Measurements from ENCODE around the gene ARSJ. TPM values are rescaled to one million over a fixed set of nuclear protein-coding genes. Genes with fewer than 3 reads are reported as not detected.

ARSJ gene
- total and polyA plus RNA-seq, 7 donors, result 0.03 to 0.35 (median 0.21) TPM

DNA sequence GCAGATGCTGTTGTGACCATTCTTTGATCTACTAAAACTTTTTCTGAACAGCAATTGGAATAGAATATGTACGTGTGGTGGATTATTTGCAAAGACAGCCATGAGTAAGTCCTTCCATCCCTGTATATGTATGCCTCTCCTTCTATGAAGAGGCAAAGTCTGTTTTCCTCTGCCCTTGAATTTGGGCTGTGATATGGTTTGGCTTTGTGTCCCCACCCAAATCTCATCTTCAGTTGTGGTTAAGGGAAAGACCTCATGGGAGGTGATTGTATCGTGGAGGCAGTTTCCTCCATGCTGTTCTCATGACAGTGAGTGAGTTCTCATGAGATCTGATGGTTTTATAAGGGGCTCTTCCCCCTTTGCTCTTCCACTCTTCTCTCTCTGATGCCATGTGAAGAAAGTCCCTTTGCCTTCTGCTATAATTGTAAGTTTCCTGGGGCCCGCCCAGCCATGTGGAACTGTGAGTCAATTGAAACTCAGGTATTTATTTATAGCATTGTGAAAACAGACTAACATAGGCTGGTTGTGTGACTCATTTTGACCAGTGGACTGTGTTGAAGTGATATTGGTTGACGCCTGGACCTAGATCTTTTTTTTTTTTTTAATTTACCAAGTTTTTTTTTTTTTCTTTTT is 109.6 kb downstream of the ARSJ start:
- TF ChIP-seq, protein P1, sequence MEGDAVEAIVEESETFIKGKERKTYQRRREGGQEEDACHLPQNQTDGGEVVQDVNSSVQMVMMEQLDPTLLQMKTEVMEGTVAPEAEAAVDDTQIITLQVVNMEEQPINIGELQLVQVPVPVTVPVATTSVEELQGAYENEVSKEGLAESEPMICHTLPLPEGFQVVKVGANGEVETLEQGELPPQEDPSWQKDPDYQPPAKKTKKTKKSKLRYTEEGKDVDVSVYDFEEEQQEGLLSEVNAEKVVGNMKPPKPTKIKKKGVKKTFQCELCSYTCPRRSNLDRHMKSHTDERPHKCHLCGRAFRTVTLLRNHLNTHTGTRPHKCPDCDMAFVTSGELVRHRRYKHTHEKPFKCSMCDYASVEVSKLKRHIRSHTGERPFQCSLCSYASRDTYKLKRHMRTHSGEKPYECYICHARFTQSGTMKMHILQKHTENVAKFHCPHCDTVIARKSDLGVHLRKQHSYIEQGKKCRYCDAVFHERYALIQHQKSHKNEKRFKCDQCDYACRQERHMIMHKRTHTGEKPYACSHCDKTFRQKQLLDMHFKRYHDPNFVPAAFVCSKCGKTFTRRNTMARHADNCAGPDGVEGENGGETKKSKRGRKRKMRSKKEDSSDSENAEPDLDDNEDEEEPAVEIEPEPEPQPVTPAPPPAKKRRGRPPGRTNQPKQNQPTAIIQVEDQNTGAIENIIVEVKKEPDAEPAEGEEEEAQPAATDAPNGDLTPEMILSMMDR (IDR thresholded peaks at IDR 0.05), result no peak
- Histone ChIP-seq H3K36me3 (ENCODE audit: insufficient read depth in 1 of 2, low read depth in 1 of 2) (no peaks in the 10 kb centered on the region), H3K9me3 (no peaks in the 10 kb centered on the region), H3K27me3 (ENCODE audit: insufficient read depth in 3 of 3, low read length in 2 of 3) (no peaks in the 10 kb centered on the region), H3K4me3 (no peak overlapping the region), H3K4me1 (no peaks in the 10 kb centered on the region), H3K27ac (no peak overlapping the region)
- intact Hi-C loops (cut with DNase I), result no loop called here
- peak in 1 of 4 donors; percentile 63 for ATAC-seq
- 85 to 89% (median 85%) methylated on average over 4 of the region's 4 CpGs for whole genome bisulfite sequencing, 3 donors
- DNase-seq, result no peak

DNA sequence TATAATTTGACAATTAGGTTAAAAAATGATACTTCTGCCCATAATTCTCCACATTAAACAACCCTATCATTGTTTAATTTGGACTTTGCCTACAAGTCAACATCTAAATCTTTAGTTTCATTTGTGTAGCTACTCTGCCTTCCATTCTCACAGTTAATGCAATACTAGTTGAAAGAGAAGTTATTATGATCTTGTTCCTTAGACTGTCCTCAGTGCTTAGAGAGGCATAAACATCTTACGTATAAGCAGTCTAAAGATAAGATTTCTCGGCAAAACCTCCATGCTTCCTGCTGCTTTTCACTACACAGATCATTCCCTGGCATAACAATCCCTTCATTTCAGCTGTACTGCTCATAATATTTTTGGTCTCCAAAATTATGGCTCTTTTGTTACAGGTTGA is 112.8 kb downstream of the ARSJ start:
- Histone ChIP-seq H3K4me1 (no peaks in the 10 kb centered on the region), H3K36me3 (ENCODE audit: insufficient read depth in 1 of 2, low read depth in 1 of 2) (no peaks in the 10 kb centered on the region), H3K27me3 (ENCODE audit: insufficient read depth in 3 of 3, low read length in 2 of 3) (no peaks in the 10 kb centered on the region), H3K27ac (no peak overlapping the region), H3K9me3 (no peaks in the 10 kb centered on the region), H3K4me3 (no peak overlapping the region)
- ATAC-seq (no peak), DNase-seq (no peak)
- intact Hi-C loops (cut with DNase I), result no loop called here
- TF ChIP-seq, protein P1 (IDR thresholded peaks at IDR 0.05), result no peak
- 94 to 98% (median 97%) methylated on average over 2 of the region's 2 CpGs for WGBS, 3 donors

DNA sequence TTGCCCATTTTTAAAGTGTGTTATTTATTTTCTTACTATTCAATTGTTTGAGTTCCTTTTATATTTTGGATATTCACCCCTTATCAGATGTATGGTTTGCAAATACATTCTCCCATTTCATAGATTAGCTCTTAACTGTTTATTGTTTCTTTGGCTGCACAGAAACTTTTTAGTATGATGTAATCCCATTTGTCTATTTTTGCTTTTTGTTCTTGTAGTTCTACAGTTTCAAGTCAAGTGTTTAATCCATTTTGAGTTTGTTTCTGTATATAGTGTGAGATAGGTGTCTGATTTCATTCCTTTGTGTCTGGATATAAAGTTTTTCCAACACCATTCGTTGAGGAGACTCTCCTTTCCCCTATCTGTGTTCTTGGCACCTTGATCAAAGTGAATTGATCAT is 120.5 kb downstream of the ARSJ start:
- TF ChIP-seq, protein P1 (IDR thresholded peaks at IDR 0.05), result no peak
- Histone ChIP-seq H3K4me3 (no peak overlapping the region), H3K27ac (no peak overlapping the region), H3K36me3 (ENCODE audit: insufficient read depth in 1 of 2, low read depth in 1 of 2) (no peaks in the 10 kb centered on the region), H3K9me3 (no peaks in the 10 kb centered on the region), H3K4me1 (no peaks in the 10 kb centered on the region), H3K27me3 (ENCODE audit: insufficient read depth in 3 of 3, low read length in 2 of 3) (no peaks in the 10 kb centered on the region)
- DNase-seq, result no peak
- intact Hi-C loops (cut with DNase I), result no loop called here
- ATAC-seq, result no peak
- 44 to 50% (median 47%) methylated on average over 1 of the region's 1 CpG for WGBS, 3 donors

DNA sequence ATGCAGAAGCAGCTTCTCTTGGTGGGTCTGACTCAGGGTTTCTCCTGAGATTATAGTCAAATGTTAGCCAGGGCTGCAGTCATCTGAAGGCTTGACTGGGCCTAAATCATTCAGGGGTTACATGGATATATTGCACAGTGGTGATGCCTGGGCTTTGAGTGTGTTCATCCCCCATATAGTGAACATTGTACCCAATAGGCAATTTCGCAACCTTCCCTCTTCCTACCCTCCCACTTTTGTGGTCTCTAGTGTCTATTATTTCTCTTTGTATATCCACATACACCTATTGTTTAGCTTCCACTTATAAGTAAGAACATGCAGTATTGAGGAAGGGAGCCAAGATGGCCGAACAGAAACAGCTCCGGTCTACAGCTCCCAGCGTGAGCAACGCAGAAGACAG is 127.6 kb downstream of the ARSJ start:
- DNase-seq, result no peak
- 78 to 80% (median 79%) methylated on average over 5 of the region's 5 CpGs for WGBS, 3 donors
- intact Hi-C loops (cut with DNase I), result no loop called here

More for the DNA sequence above, 127.6 kb downstream of the ARSJ start:
- TF ChIP-seq, protein P1 (IDR thresholded peaks at IDR 0.05), result no peak
- no peaks in the 10 kb centered on the region for H3K9me3 ChIP-seq
- H3K27ac ChIP-seq, result no peak overlapping the region
- ATAC-seq, result no peak
- H3K27me3 ChIP-seq (ENCODE audit: insufficient read depth in 3 of 3, low read length in 2 of 3), result no peaks in the 10 kb centered on the region
- no peaks in the 10 kb centered on the region for H3K4me1 ChIP-seq
- no peaks in the 10 kb centered on the region for H3K36me3 ChIP-seq (ENCODE audit: insufficient read depth in 1 of 2, low read depth in 1 of 2)
- H3K4me3 ChIP-seq, result no peak overlapping the region

Other genes starting within 250 kb of the ARSJ start
- gene CAMK2D, start 217.9 kb downstream of the ARSJ start, total RNA-seq, result 100 to 1,000 TPM in 3 of 4 donors, 10 to 100 TPM in 1; 83.8 to 183 (median 145) TPM
- 10 to 100 TPM; 41.2 to 53.9 (median 44.1) TPM for gene CAMK2D, start 217.9 kb downstream of the ARSJ start, polyA plus RNA-seq

All from psoas muscle (tissue), 8 donors.